RPMI8226 (cell line): Measurements from ENCODE around the gene DDX6.
"Not testable (repeated sequence)": the region's sequence is repeated elsewhere in the genome, so short reads cannot be mapped to it uniquely, and the experiment has no call there.

Experiments used
- DNase-seq: peaks from one replicate; pipeline ENCODE4 v3.0.0-alpha.2; 2015

Gene DDX6

GRCh38 chr11:118790357-118791110 lies 430 bp downstream of the DDX6 start:
- peak; percentile 66 for DNase-seq

- peak; percentile 72 for DNase-seq
Measured at GRCh38 chr11:118789501-118790356, 1.2 kb downstream of the DDX6 start.

GRCh38 chr11:118786657-118787056 lies 4.3 kb downstream of the DDX6 start:
- DNase-seq = no peak

- DNase-seq = no peak
Measured at GRCh38 chr11:118785362-118785761, 5.6 kb downstream of the DDX6 start.

- no peak for DNase-seq
Measured at GRCh38 chr11:118783724-118784495, 7.1 kb downstream of the DDX6 start.

- not testable (repeated sequence) for DNase-seq
Measured at GRCh38 chr11:118783324-118783723, 7.6 kb downstream of the DDX6 start.

GRCh38 chr11:118778898-118779297 lies 12.1 kb downstream of the DDX6 start:
- no peak for DNase-seq

GRCh38 chr11:118774032-118774431 lies 16.9 kb downstream of the DDX6 start:
- no peak for DNase-seq

GRCh38 chr11:118771547-118772288 lies 19.2 kb downstream of the DDX6 start:
- DNase-seq = no peak

GRCh38 chr11:118768690-118769089 lies 22.3 kb downstream of the DDX6 start:
- no peak for DNase-seq

GRCh38 chr11:118766035-118766434 lies 24.9 kb downstream of the DDX6 start:
- DNase-seq = no peak

GRCh38 chr11:118765095-118765691 lies 25.8 kb downstream of the DDX6 start:
- not testable (repeated sequence) for DNase-seq

- no peak for DNase-seq
Measured at GRCh38 chr11:118763041-118763440, 27.9 kb downstream of the DDX6 start.

- DNase-seq = not testable (repeated sequence)
Measured at GRCh38 chr11:118761981-118762380, 29.0 kb downstream of the DDX6 start.

GRCh38 chr11:118757876-118758399 lies 33.0 kb downstream of the DDX6 start:
- DNase-seq = no peak

GRCh38 chr11:118752654-118753053 lies 38.3 kb downstream of the DDX6 start:
- DNase-seq = no peak

- DNase-seq = no peak
Measured at GRCh38 chr11:118749429-118749828, 41.5 kb downstream of the DDX6 start.

- no peak for DNase-seq
Measured at GRCh38 chr11:118748056-118748455, 42.9 kb downstream of the DDX6 start.

GRCh38 chr11:118746988-118747585 lies 43.9 kb downstream of the DDX6 start:
- no peak for DNase-seq

- DNase-seq = no peak
Measured at GRCh38 chr11:118744046-118744445, 46.9 kb downstream of the DDX6 start.

- DNase-seq = no peak
Measured at GRCh38 chr11:118742304-118742703, 48.7 kb downstream of the DDX6 start.
